GM18858 (cell line): ENCODE measurements around the gene FOXG1.

Experiments used
- ATAC-seq: cut with Tn5 transposase; IDR thresholded peaks from one replicate; pipeline ENCODE4 v1.9.1; 2021; ENCODE audit not compliant: unreplicated experiment

Gene FOXG1

DNA sequence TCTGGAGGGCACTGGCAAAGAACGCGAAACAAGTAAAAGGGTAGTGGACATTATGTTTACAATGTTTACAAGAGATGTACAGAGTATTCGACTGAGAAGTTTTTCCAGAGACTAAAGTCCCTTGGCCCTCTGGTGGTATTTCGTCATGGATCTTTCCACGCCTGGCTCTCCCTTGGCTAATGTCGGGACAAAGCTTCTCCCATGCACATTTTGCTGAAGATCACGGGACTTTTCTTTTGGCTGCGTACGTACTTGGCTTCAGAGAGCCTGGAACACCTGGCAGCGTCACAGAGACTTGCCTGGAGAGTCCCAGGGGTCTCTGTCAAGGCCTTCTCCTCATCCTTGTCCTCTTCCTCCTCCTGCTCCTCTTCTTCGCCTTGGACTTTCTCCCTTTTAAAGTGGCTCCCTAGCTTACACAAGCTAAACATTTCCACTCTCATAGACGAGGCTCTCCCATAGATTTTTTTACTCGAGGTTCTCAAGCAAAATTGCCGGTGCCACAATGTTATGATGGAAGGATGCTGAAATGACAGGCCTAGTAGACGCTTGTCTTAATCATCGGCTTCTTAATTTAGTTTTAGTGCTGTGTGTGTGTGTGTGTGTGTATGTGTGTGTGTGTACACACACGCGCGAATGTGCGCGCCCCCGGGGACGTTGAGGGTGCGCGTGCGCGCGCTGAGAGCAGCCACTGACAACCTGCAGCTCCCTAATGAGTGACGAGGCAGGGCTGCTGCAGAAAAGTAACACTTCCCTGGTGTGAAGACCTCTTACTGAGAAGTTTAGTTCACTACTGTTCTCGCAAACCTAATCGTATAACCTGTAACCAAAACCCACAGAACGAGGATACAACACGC, 4.9 kb upstream of the FOXG1 start:
- no peak for ATAC-seq

DNA sequence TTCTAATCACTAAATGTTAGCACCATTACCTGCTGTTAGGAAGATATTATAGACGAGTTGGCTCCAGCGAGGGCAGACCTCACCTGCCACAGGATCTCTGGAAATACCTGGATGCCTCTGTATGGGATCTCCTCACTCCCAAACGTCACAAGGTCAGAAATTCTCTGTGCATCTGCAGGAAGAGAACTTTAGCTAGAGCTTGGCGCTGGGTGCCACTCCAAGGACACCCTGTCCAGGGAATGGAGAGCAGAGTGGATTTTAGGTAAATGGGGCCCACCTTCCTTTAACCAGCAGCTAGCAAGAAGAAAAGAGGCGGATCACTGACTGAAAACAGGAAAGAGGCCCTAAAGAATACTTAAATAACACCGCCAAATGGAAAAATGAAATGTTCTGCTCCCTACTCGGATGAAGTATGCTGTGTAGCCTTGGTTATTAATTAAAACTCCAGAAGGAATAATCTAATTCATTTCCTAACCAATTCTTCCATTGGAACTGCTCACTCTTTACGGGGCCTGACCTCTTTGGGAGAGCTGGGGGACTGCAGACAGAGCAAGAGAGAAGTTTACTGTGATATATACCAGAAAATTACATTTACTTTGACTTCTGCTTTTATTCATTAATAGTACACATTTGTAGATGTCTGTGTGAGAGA, 4.2 kb upstream of the FOXG1 start:
- no peak for ATAC-seq

DNA sequence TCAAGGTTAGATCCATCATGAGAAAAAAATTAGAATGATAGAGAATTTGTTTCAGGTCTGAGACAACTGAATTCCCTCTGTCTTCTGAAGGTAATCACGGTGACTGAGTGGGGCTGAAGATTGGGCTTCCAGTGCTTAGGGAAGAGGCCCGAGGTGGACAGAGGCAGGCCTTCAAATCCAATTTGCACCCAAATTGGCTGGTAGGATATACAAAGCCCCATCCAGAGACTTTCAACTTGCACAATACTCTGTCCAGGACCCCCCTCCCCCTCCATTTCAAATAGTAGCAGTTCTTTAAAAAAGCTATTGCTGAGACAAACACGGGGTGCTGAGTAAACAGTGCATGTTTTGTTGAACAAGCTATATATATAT, 3.6 kb upstream of the FOXG1 start:
- ATAC-seq, result no peak

DNA sequence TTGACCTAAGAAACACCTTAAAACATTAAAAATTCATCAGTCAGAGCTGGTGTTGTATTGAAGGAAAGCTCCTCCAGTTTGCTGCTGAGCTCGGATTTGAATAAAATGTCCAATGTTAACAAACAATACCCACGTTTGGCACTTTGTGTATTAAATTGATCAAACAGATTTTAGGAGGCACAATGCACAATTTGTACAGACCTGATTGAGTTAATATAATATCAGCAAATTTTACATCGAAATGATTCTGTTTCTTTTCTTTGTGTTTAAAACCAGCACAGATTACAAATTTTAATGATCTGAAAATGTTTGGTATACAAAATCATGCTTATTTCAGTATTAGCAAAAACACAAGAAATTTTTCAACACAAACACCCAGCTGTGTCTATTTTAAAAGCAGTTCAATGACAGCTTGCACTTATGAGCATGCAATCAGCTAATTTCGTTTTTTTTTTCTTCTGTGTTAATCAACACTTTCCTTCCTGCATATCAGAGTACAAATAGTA, 2.8 kb upstream of the FOXG1 start:
- no peak for ATAC-seq

DNA sequence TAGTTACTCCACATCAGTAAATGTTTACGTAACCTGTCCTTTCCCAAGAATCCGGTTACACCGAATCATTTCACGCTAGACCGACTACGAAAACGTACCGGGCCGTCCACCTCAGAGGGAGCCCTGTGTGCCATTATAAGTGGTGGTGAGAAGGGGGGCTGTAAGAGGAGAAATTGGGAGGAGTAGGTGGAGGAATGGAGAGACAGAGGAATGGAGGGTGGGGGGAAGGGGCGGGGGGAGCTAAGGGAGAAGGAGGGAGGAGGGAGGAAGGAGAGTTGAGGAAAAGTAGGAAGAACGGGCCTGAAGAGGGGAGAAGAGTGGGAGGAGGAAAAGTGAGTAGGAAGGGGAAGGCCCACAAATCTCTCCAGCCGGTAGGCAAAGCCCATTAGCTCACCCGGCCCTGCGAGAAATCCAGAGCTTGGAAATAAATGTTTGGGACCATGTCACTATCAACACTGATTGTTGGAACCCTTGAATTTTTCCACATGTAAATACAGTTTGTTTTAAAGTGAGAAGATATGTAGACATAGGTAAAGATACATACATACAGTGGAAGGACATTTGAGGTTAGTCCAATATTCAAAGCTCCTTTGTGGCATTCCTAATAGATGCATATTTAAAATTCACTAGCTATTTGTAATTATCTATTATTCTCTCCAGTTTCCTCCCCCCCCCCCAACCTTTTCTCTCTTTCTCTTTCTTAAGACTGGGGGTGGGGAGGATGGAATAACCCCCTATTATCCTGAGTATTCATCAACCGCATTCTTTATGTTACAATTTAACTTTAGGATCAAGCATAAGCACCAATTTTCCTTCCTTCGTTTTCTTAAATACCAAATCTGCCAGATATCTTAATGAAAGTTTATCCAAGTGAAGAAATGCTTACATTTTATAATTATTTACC, 2.1 kb upstream of the FOXG1 start:
- no peak for ATAC-seq

DNA sequence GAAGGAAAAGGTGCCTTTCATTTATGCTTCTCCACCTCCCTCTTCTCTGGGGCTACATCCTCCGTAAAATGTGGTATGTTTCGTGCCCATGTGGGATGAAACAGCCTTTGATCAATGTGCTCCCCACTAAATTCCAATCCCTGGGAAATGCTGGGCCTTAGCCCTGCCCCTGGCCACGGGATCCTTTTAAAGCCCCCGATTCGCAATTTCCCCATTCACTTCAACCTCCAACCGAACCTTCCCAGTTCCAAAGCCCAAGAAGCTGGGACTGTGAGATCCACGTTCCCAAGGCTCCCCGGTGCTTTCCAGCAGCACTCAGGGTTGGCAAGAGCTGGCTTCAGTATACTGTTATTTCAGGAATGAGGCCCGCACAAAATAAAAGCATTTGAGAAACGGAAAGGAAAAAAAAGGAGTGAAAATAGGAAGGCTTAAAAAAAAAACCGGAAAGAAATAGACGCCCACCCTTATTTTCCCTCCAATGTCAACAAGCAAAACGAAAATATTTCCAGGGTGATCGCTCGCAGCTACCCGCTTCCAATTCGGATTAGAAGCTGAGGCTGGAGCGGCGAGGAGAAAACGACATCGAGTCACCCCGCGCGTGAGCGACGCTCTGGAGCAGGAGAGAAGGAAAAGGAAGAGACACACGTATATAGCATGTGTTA, 1.3 kb upstream of the FOXG1 start:
- no peak for ATAC-seq

DNA sequence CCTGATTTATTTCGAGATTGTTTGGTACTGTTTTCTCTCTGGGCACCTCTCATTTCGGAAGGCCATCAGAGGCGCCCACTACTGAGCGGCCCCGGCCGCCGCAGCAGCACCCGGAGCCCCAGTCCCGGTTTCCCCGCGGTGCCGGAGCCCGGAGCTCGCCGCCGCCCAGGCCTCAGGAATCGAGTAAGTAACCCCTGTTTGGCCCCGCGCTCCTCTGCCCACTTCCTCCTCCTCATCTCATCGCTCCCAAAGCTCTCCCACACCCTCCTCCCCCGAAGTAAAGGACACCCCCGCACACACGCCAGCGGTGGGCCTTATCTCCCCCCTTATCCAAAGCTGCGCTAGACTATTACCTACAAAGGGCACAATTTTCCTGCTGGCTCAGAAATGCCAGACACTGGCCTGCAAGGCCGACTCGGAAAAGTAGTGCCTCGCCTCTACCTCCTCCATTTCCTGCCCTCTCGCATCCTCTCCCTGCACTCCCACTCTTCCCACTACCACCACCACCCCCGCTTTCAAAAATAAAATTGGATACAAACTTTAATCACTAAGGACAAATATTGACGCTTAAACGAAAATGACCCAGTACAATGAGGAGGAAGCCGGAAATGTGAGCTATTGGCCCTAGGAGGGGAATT, 637 bp upstream of the FOXG1 start:
- ATAC-seq, result no peak

DNA sequence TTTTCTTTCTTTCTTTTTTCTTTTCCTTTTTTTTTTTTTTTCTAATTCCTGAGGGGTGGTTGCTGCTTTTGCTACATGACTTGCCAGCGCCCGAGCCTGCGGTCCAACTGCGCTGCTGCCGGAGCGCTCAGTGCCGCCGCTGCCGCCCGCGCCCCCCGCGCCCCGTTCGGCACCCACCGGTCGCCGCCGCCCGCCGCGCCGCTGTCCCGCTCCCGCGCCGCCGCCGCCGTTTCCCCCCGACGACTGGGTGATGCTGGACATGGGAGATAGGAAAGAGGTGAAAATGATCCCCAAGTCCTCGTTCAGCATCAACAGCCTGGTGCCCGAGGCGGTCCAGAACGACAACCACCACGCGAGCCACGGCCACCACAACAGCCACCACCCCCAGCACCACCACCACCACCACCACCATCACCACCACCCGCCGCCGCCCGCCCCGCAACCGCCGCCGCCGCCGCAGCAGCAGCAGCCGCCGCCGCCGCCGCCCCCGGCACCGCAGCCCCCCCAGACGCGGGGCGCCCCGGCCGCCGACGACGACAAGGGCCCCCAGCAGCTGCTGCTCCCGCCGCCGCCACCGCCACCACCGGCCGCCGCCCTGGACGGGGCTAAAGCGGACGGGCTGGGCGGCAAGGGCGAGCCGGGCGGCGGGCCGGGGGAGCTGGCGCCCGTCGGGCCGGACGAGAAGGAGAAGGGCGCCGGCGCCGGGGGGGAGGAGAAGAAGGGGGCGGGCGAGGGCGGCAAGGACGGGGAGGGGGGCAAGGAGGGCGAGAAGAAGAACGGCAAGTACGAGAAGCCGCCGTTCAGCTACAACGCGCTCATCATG, 654 bp downstream of the FOXG1 start:
- ATAC-seq, result no peak

DNA sequence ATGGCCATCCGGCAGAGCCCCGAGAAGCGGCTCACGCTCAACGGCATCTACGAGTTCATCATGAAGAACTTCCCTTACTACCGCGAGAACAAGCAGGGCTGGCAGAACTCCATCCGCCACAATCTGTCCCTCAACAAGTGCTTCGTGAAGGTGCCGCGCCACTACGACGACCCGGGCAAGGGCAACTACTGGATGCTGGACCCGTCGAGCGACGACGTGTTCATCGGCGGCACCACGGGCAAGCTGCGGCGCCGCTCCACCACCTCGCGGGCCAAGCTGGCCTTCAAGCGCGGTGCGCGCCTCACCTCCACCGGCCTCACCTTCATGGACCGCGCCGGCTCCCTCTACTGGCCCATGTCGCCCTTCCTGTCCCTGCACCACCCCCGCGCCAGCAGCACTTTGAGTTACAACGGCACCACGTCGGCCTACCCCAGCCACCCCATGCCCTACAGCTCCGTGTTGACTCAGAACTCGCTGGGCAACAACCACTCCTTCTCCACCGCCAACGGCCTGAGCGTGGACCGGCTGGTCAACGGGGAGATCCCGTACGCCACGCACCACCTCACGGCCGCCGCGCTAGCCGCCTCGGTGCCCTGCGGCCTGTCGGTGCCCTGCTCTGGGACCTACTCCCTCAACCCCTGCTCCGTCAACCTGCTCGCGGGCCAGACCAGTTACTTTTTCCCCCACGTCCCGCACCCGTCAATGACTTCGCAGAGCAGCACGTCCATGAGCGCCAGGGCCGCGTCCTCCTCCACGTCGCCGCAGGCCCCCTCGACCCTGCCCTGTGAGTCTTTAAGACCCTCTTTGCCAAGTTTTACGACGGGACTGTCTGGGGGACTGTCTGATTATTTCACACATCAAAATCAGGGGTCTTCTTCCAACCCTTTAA, 1.5 kb downstream of the FOXG1 start:
- no peak for ATAC-seq

DNA sequence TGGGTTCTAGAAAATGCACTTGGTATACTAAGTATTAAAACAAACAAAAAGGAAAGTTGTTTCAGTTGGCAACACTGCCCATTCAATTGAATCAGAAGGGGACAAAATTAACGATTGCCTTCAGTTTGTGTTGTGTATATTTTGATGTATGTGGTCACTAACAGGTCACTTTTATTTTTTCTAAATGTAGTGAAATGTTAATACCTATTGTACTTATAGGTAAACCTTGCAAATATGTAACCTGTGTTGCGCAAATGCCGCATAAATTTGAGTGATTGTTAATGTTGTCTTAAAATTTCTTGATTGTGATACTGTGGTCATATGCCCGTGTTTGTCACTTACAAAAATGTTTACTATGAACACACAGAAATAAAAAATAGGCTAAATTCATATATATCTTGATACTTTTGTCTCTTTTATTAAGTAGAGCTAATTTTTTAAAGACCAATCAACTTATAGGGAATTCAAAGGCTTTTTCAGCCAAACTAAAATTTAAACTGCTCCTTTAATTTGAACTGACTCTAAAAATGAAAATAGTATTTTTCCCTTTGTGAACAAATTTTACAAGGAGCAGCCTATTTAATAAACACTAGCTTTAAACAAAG, 2.8 kb downstream of the FOXG1 start:
- no peak for ATAC-seq

DNA sequence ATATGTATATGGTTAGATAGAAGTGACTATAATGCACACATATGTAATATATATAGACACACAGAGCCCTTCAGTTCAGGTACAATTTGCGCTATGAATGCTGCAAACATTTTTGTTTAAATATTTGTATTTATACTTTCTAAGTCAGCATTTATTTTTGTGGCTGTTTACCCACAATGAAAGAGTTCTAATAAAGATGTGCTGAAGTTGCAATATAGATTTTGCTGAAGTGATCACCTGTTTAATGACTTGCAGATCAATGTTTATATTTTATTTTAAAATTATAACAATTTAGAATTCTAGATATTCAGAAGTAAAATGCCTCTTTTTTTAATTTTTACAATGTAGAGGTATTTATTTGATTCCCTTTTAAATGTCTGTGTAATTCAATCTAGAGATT, 3.5 kb downstream of the FOXG1 start:
- no peak for ATAC-seq

DNA sequence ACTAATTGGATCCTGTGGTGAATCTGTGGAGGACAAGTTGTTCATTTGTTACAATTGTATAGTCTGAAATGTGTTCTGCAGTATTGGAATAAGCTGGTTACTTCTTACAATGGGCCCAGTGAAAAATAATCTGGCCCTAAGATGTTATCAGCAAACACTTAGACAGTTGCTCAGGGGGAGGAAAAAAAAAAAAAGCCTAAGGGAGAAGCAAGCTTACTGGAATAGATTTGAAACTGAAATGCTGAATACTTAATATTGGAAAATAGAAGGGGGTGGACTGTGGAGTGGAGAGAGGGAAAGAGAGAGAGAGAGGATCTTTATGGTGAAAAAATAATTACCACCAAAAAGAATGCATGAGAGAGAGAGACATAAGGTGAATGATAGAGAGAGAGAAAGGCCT, 4.0 kb downstream of the FOXG1 start:
- ATAC-seq, result no peak

DNA sequence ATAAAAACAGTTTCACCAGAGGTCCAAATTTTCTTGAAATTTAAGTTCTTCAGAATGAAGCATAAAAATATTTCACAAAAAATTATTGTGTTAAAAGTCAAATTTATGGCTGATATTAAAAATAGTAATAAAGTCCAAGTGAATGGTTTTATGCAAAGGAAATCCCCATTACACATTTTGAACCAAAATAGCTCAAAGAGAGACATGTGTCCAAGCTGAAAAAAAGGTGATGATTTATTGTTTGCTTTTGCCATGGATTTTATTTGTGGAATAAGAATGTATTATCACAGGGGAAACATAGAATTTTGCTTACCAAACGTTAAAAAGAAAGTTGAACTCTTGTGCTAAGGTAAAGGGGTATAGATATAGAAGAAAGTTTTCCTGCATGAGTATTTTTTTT, 4.6 kb downstream of the FOXG1 start:
- ATAC-seq, result no peak

DNA sequence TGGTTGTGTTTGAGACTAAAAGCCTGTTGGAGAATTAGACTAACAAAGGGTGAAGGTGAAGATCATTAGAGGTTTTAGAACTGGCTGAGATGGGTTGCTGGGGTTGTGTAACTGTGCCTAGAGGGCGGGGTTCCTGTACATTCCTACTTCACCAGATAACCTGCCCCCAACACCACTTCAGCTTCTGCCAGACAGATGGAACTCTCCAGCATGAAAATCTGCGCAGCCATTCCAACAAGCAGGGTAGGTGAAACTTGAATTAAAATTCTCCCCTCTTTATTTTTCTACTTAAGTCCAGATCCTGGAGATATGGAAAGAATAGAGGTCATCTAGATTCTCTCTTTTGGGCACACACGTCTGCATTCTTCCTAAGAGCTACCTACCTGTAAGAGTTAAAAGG, 6.0 kb downstream of the FOXG1 start:
- no peak for ATAC-seq

DNA sequence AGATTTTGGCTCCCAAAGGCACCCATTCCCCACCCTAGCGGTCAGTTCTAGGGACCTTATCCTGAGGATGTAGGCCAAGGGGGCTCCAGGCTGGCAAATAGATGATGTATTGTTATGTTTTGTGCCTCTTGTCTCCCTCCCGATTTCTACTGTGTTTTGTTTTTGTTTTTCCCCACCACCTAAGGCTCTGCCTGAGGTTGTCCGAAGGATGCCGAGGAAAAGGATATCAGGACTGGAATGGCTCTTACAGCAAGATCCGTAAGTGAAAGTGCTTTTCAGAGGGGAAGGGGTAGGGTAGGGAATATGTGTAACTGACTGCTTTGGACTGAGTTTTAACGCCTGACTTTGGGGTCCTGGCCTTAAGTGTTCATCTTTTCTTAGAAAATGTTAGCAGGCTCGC, 6.6 kb downstream of the FOXG1 start:
- ATAC-seq, result no peak

DNA sequence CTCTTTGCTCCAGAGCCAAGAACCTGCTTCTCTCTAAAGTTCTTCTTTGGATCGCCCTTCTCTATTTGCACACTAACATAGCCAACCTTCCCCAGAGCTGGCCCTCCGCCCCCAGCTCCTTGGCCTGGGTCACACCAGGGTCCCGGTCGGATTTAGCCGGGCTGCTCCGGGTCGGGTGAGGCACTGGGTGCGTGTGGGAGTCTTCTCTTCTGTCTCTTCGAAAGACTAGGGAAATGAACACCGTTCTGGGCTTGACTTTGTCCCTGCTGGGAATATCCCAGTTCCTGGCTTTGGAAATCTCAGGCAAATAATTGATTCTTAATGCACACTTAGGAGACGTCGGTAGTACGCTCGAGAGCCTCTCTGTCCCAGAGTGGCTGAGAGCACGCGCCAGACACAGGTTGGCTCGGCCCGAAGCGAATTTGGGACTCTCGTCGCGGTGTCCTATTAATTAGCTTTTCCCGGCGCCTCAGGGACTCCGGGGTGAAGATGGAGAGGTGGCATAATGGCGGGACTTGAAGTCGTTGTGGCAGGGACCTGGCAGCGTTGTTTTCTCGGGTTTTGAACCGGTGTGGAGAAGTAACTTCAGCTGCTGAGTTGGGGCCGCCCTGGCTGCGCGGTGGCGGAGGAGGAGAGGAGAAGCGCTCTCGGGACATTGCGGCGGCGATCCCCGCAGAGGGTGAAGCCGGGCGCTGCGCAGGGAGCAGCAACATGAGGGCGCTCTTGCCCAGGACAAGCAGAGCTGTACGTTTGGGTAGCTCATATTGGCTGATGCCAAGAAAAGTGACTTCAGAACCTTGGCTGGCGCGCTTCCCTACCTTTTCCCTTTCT, 7.5 kb downstream of the FOXG1 start:
- peak; percentile 65 for ATAC-seq
